SK-N-SH (cell line): Measurements from ENCODE around the gene SMAD3. TPM values are rescaled to one million over a fixed set of nuclear protein-coding genes. Genes with fewer than 3 reads are reported as not detected.

ENCODE experiments used
- CTCF ChIA-PET: fragments of 300-600, 350-600 bp; formaldehyde crosslinking; extraction: SDS; loops from one replicate; lab custom pipeline; 2021; lab: Yijun Ruan, JAX
- POLR2A ChIA-PET: fragments of 350-600 bp; sonication (Branson Sonifier 250); formaldehyde crosslinking; extraction: SDS; loops from one replicate; lab custom pipeline; 2020; ENCODE audit warnings: antibody characterized with exemption, inconsistent platforms; lab: Yijun Ruan, JAX
- DNase-seq: peaks from one replicate; pipeline ENCODE4 v3.0.0; 2012
- H2AFZ ChIP-seq: fragments of 200-600 bp; sonication (generic); 2 replicates; pipeline ENCODE4 v1.8.1; 2016; ENCODE audit warnings: antibody characterized with exemption, mild to moderate bottlenecking, low read depth
- H3F3A ChIP-seq: fragments of 200-600 bp; sonication (generic); replicated peaks from 2 replicates; pipeline ENCODE3; 2016; ENCODE audit warnings: antibody characterized with exemption, mild to moderate bottlenecking; ENCODE audit not compliant: insufficient read depth
- H3K27ac ChIP-seq, 2 experiments: fragments of 200-500 bp in 1 of 2; fragments of 200-600 bp in 1 of 2; sonication (Bioruptor generic) in 1 of 2; sonication (generic), shearing (Covaris generic) in 1 of 2; 2 replicates each; pipeline versions ENCODE4 v1.5.1 to v1.6.1; 2014 to 2016; ENCODE audit warnings: low read depth in 2 of 2, inconsistent platforms in 1 of 2, low read length in 1 of 2, mild to moderate bottlenecking in 1 of 2, mixed read lengths in 1 of 2
- H3K27me3 ChIP-seq: fragments of 200-600 bp; sonication (generic), shearing (Covaris generic); 2 replicates; pipeline ENCODE4 v1.6.1; 2016; ENCODE audit warnings: mixed run types; ENCODE audit not compliant: insufficient read depth
- H3K36me3 ChIP-seq, 2 experiments: fragments of 200-500 bp in 1 of 2; fragments of 200-600 bp in 1 of 2; sonication (Bioruptor generic) in 1 of 2; sonication (generic) in 1 of 2; replicated peaks in 1 of 2; 2 replicates each; pipeline versions ENCODE3 to v1.5.1; 2014 to 2016; ENCODE audit warnings: low read length in 1 of 2, mild to moderate bottlenecking in 1 of 2; ENCODE audit not compliant: insufficient read depth in 2 of 2, control insufficient read depth in 1 of 2
- H3K4me1 ChIP-seq, 2 experiments: fragments of 200-500 bp in 1 of 2; fragments of 200-600 bp in 1 of 2; sonication (Bioruptor generic) in 1 of 2; sonication (generic), shearing (Covaris generic) in 1 of 2; 2 replicates each; pipeline versions ENCODE4 v1.5.1 to v1.6.1; 2014 to 2016; ENCODE audit warnings: low read depth in 1 of 2, low read length in 1 of 2, mixed run types in 1 of 2; ENCODE audit not compliant: insufficient read depth in 2 of 2, control insufficient read depth in 1 of 2
- H3K4me2 ChIP-seq: fragments of 200-600 bp; sonication (generic), shearing (Covaris generic); 2 replicates; pipeline ENCODE4 v1.6.1; 2017; ENCODE audit warnings: mixed run types
- H3K4me3 ChIP-seq, 2 experiments: fragments of 200-500 bp in 1 of 2; fragments of 200-600 bp in 1 of 2; sonication (Bioruptor generic) in 1 of 2; sonication (generic), shearing (Covaris generic) in 1 of 2; 2 replicates each; pipeline versions ENCODE4 v1.5.1 to v1.8.1; 2014 to 2016; ENCODE audit warnings: low read depth in 2 of 2, inconsistent platforms in 1 of 2, low read length in 1 of 2, mild to moderate bottlenecking in 1 of 2, mixed read lengths in 1 of 2, moderate library complexity in 1 of 2
- H3K79me2 ChIP-seq: fragments of 200-600 bp; sonication (generic); 2 replicates; pipeline ENCODE4 v1.8.1; 2017; ENCODE audit warnings: mild to moderate bottlenecking; ENCODE audit not compliant: insufficient read depth
- H3K9ac ChIP-seq: fragments of 200-600 bp; sonication (generic); 2 replicates; pipeline ENCODE4 v1.6.1; 2017; ENCODE audit warnings: mixed run types
- H3K9me2 ChIP-seq: fragments of 200-600 bp; sonication (generic); 2 replicates; pipeline ENCODE4 v1.6.1; 2017; ENCODE audit warnings: mixed run types
- H3K9me3 ChIP-seq: fragments of 200-600 bp; sonication (generic); 2 replicates; pipeline ENCODE4 v1.6.1; 2017; ENCODE audit warnings: mixed run types, mild to moderate bottlenecking, moderate library complexity
- H4K20me1 ChIP-seq: fragments of 200-600 bp; sonication (generic); 2 replicates; pipeline ENCODE4 v1.6.1; 2017; ENCODE audit warnings: mild to moderate bottlenecking, mixed run types; ENCODE audit not compliant: insufficient read depth
- CTCF ChIP-seq: fragments of 200-600 bp; sonication (generic); IDR thresholded peaks from 2 replicates; pipeline ENCODE4 v1.6.1; 2017; ENCODE audit warnings: antibody characterized with exemption, mild to moderate bottlenecking, moderate library complexity
- ELF1 ChIP-seq: IDR thresholded peaks from 2 replicates; pipeline ENCODE4 v1.4.0; 2012
- EP300 ChIP-seq, 2 experiments: IDR thresholded peaks; 2 replicates each; pipeline versions ENCODE4 v1.4.0 to v1.6.1; 2012; ENCODE audit warnings: borderline replicate concordance in 1 of 2, low read depth in 1 of 2, low read length in 1 of 2
- EZH2phosphoT487 ChIP-seq: fragments of 200-600 bp; sonication (generic); IDR thresholded peaks from 2 replicates; pipeline ENCODE4 v1.6.1; 2017; ENCODE audit warnings: low read depth, mixed run types, mild to moderate bottlenecking, antibody characterized with exemption, moderate library complexity, borderline replicate concordance
- FOSL2 ChIP-seq: IDR thresholded peaks from 2 replicates; pipeline ENCODE4 v1.4.0; 2012; ENCODE audit warnings: low read depth, mild to moderate bottlenecking, moderate library complexity, borderline replicate concordance
- JUND ChIP-seq: IDR thresholded peaks from 2 replicates; pipeline ENCODE4 v1.4.0; 2012
- NFIC ChIP-seq: IDR thresholded peaks from 2 replicates; pipeline ENCODE4 v1.4.0; 2012; ENCODE audit warnings: borderline replicate concordance
- NRF1 ChIP-seq: IDR thresholded peaks from 2 replicates; pipeline ENCODE4 v1.6.1; 2012; ENCODE audit warnings: low read depth, mild to moderate bottlenecking, low read length
- POLR2AphosphoS5 ChIP-seq: IDR thresholded peaks from 2 replicates; pipeline ENCODE4 v1.6.1; 2012; ENCODE audit warnings: low read depth, low read length
- RFX5 ChIP-seq: IDR thresholded peaks from 2 replicates; pipeline ENCODE4 v1.6.1; 2012; ENCODE audit warnings: mild to moderate bottlenecking, improper control_type of control experiment, low read length
- SMC3 ChIP-seq: IDR thresholded peaks from 2 replicates; pipeline ENCODE4 v1.6.1; 2012; ENCODE audit warnings: low read depth, low read length, improper control_type of control experiment
- TEAD4 ChIP-seq: IDR thresholded peaks from 2 replicates; pipeline ENCODE4 v1.4.0; 2012; ENCODE audit warnings: mild to moderate bottlenecking, borderline replicate concordance; ENCODE audit not compliant: insufficient read depth
- WGBS: methylation state at CpG from one replicate; pipeline ENCODE4 v1.1.6; 2017; ENCODE audit warnings: low lambda C conversion rate; 5-methylcytosine and 5-hydroxymethylcytosine counted together
- polyA plus RNA-seq, 3 experiments: library from polyadenylated mRNA; depleted of rRNA; stranded (reverse); fragments of >200 nt; gene quantifications; 2 replicates each; pipeline ENCODE4 v1.2.3, GENCODE V29; 2012

The SMAD3 gene
- polyA plus RNA-seq, 1 of the 3 experiments (the other 2 are of a cell fraction), result 19.5 TPM

GRCh38 chr15:67186688-67187087 lies 121.3 kb downstream of the SMAD3 start:
- peaks cover 14 to 28% of the 10 kb centered on the region in 2 experiments for H3K4me1 ChIP-seq
- no peaks in the 10 kb centered on the region for H4K20me1 ChIP-seq
- POLR2A ChIA-PET, result no interaction called here
- no peaks in the 10 kb centered on the region for H3K9me2 ChIP-seq
- peaks cover 14% of the 10 kb centered on the region for H3F3A ChIP-seq
- H3K4me2 ChIP-seq, result no peak overlapping the region
- no peak overlapping the region for H3K4me3 ChIP-seq
- no peaks in the 10 kb centered on the region for H3K27me3 ChIP-seq
- H3K9me3 ChIP-seq, result no peaks in the 10 kb centered on the region
- H3K79me2 ChIP-seq, result peaks cover 5% of the 10 kb centered on the region; the same call in 1 of the 2 replicates
- TF ChIP-seq ELF1, result no peak
- peaks cover 37 to 42% of the 10 kb centered on the region in 2 experiments for H3K36me3 ChIP-seq
- WGBS, result 100% methylated on average over 1 of the region's 4 CpGs
- H2AFZ ChIP-seq, result no peak overlapping the region
- DNase-seq, result no peak
- H3K27ac ChIP-seq, result no peak overlapping the region
- CTCF ChIA-PET, result interaction anchor here (0.7 to 1.7 kb wide), 3 partner anchors 8 to 240 kb away, joined by 3 to 5 read pairs (median 4); no protein-coding TSS in a partner anchor
- H3K9ac ChIP-seq, result no peak overlapping the region

GRCh38 chr15:67187351-67187854 lies 122.0 kb downstream of the SMAD3 start:
- Histone ChIP-seq H3K36me3 (peaks cover 36 to 46% of the 10 kb centered on the region in 2 experiments), H3K4me1 (peaks cover 14 to 28% of the 10 kb centered on the region in 2 experiments), H3K9me2 (no peaks in the 10 kb centered on the region), H3K79me2 (peaks cover 1% of the 10 kb centered on the region; the same call in 1 of the 2 replicates), H3K9me3 (no peaks in the 10 kb centered on the region), H2AFZ (no peak overlapping the region), H3F3A (peaks cover 14% of the 10 kb centered on the region), H3K27ac (peak overlapping the region; percentile 20 to 85; a peak in 1 of 4 replicates), H3K27me3 (no peaks in the 10 kb centered on the region), H3K4me3 (no peak overlapping the region), H4K20me1 (no peaks in the 10 kb centered on the region), H3K9ac (no peak overlapping the region), H3K4me2 (no peak overlapping the region)
- POLR2A ChIA-PET, result no interaction called here
- peak; percentile 13 for DNase-seq
- CTCF ChIA-PET, result interaction anchor here (1.6 to 1.8 kb wide), 5 partner anchors 9 to 241 kb away, joined by 3 to 9 read pairs (median 5); no protein-coding TSS in a partner anchor
- 97% methylated on average over 8 of the region's 12 CpGs for WGBS
- TF ChIP-seq EZH2phosphoT487, result no peak
- TF ChIP-seq EP300 (IDR thresholded peaks at IDR 0.05; ENCODE audit: borderline replicate concordance in 1 of 2, low read depth in 1 of 2, low read length in 1 of 2), result no peak
- TF ChIP-seq JUND, result no peak
- no peak for TF ChIP-seq ELF1
- no peak for TF ChIP-seq FOSL2
- TF ChIP-seq TEAD4, result no peak
- no peak for TF ChIP-seq CTCF
- no peak for TF ChIP-seq NRF1
- TF ChIP-seq RFX5, result no peak
- TF ChIP-seq SMC3, result no peak
- TF ChIP-seq NFIC, result no peak
- TF ChIP-seq POLR2AphosphoS5, result no peak
